Esophagus muscularis mucosa (tissue), 4 donors: ENCODE measurements around the gene CA12.

Experiments
- CTCF ChIP-seq, 3 experiments: fragments of 200-600 bp in 2 of 3; fragments of 450-650 bp in 1 of 3; sonication (generic) in 2 of 3; IDR thresholded peaks; one replicate each; pipeline ENCODE4 v1.5.1; 2017 to 2019; ENCODE audit warnings: antibody characterized with exemption in 3 of 3, mild to moderate bottlenecking in 2 of 3, moderate library complexity in 1 of 3
- EP300 ChIP-seq: sonication (generic); formaldehyde crosslinking; IDR thresholded peaks from one replicate; pipeline ENCODE4 v1.6.1; 2017; ENCODE audit warnings: antibody characterized with exemption
- POLR2A ChIP-seq: fragments of 450-650 bp; IDR thresholded peaks from one replicate; pipeline ENCODE4 v1.6.1; 2017; ENCODE audit warnings: antibody characterized with exemption, moderate library complexity, mild to moderate bottlenecking, low read depth
- POLR2AphosphoS5 ChIP-seq, 2 donors: sonication (generic); formaldehyde crosslinking; IDR thresholded peaks; one replicate each; pipeline ENCODE4 v1.6.1; 2017; ENCODE audit warnings: antibody characterized with exemption in 2 of 2

DNA sequence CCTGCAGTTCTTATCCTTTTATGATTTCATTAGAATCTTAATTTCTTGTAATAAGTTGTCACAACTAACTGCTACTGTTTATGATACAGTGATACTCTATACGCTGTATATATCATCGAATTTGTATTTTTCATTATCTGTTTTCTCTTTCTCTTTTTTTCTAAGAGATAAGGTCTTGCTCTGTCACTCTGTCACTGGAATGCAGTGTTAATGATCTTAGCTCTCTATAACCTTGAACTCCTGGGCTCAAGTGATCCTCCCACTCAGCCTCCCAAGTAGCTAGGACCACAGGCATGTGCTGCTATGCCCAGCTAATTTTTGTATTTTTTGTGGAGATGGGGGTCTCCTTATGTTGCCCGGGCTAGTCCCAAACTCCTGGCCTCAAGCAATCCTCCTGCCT lies 89.4 kb downstream of the CA12 start:
- TF ChIP-seq CTCF (IDR thresholded peaks at IDR 0.05) (no peak), POLR2A (no peak), POLR2AphosphoS5 (IDR thresholded peaks at IDR 0.05) (no peak), EP300 (no peak)
